A549 (cell line): Measurements from ENCODE around the gene RERE. TPM values are rescaled to one million over a fixed set of nuclear protein-coding genes. Genes with fewer than 3 reads are reported as not detected.

ENCODE experiments used
- ATAC-seq, 2 experiments: fragments of 200-7000 bp in 1 of 2; fragments of >200 bp in 1 of 2; cut with Nextera tagmentation in 1 of 2; cut with Tn5 transposase in 1 of 2; 3 replicates each; pipeline versions ENCODE4 v1.8.0 to v1.9.1; 2018 to 2020; ENCODE audit warnings: mild to moderate bottlenecking in 1 of 2, moderate library complexity in 1 of 2
- CTCF ChIA-PET: fragments of 300-600 bp; sonication (Branson Sonifier 250); formaldehyde crosslinking; extraction: SDS; loops from one replicate; lab custom pipeline; 2021; ENCODE audit warnings: antibody characterized with exemption, inconsistent platforms; lab: Yijun Ruan, JAX
- POLR2A ChIA-PET: fragments of 350-600 bp; formaldehyde crosslinking; extraction: SDS; loops from one replicate; lab custom pipeline; 2021; ENCODE audit warnings: antibody characterized with exemption, inconsistent platforms; lab: Yijun Ruan, JAX
- DNase-seq, 2 experiments: peaks; one replicate each; pipeline versions ENCODE4 v3.0.0 to v3.0.0-alpha.2; 2011 to 2016; ENCODE audit warnings: low read depth in 1 of 2, low spot score in 1 of 2
- FAIRE-seq: peaks from 2 replicates; lab custom pipeline; 2011; peaks lifted over from hg19 to GRCh38; lab: Jason Lieb, UNC
- H3K27ac ChIP-seq, 2 experiments: fragments of >200 bp; sonication (Bioruptor Twin); formaldehyde crosslinking; 3 replicates each; pipeline ENCODE4 v1.5.1; 2016 to 2017
- H3K4me1 ChIP-seq: fragments of >200 bp; sonication (Bioruptor Twin); formaldehyde crosslinking; 3 replicates; pipeline ENCODE4 v1.6.1; 2016
- H3K4me2 ChIP-seq: fragments of >200 bp; sonication (Bioruptor Twin); formaldehyde crosslinking; 3 replicates; pipeline ENCODE4 v1.6.1; 2016
- H3K4me3 ChIP-seq: fragments of >200 bp; sonication (Bioruptor Twin); formaldehyde crosslinking; 3 replicates; pipeline ENCODE4 v1.5.1; 2016
- H3K9me3 ChIP-seq: fragments of >200 bp; sonication (Bioruptor Twin); formaldehyde crosslinking; 3 replicates; pipeline ENCODE4 v1.6.1; 2016
- ATOH8 ChIP-seq: fragments of 250-450 bp; sonication (Bioruptor Pico); IDR thresholded peaks from 2 replicates; pipeline ENCODE4 v1.5.0; 2020; ENCODE audit warnings: low read depth, mild to moderate bottlenecking, moderate library complexity
- CBX2 ChIP-seq: fragments of 200-600 bp; sonication (generic); IDR thresholded peaks from 2 replicates; pipeline ENCODE4 v1.6.1; 2016; ENCODE audit warnings: low read depth, mild to moderate bottlenecking, borderline replicate concordance
- EHF ChIP-seq: fragments of 250-450 bp; sonication (Bioruptor Pico); IDR thresholded peaks from 2 replicates; pipeline ENCODE4 v1.5.0; 2020; ENCODE audit warnings: mild to moderate bottlenecking
- EHMT2 ChIP-seq: fragments of 200-600 bp; sonication (generic); IDR thresholded peaks from 2 replicates; pipeline ENCODE4 v1.6.1; 2016; ENCODE audit warnings: antibody characterized with exemption, low read depth, mild to moderate bottlenecking, moderate library complexity
- EP300 ChIP-seq, 2 experiments: fragments of >200 bp; sonication (Bioruptor Twin); formaldehyde crosslinking; IDR thresholded peaks; 2 replicates in 1 of 2; 3 replicates in 1 of 2; pipeline ENCODE4 v1.6.1; 2016 to 2017
- ESRRA ChIP-seq: fragments of 150-350 bp; IDR thresholded peaks from 2 replicates; pipeline ENCODE4 v1.6.1; 2014; ENCODE audit warnings: mild to moderate bottlenecking, low read length, borderline replicate concordance
- FOSB ChIP-seq: fragments of 250-450 bp; sonication (Bioruptor Pico); IDR thresholded peaks from 2 replicates; pipeline ENCODE4 v1.5.0; 2020; ENCODE audit warnings: mild to moderate bottlenecking, moderate library complexity
- FOSL2 ChIP-seq, 2 experiments: fragments of 450-650 bp in 1 of 2; fragments of >200 bp in 1 of 2; sonication (Bioruptor Twin) in 1 of 2; formaldehyde crosslinking; IDR thresholded peaks; 2 replicates each; pipeline versions ENCODE4 v1.5.0 to v1.6.1; 2016 to 2020; ENCODE audit warnings: mild to moderate bottlenecking in 1 of 2, moderate library complexity in 1 of 2
- HDAC2 ChIP-seq: fragments of 200-600 bp; sonication (generic); IDR thresholded peaks from 2 replicates; pipeline ENCODE4 v1.6.1; 2016
- HEYL ChIP-seq: fragments of 250-450 bp; sonication (Bioruptor Pico); IDR thresholded peaks from 2 replicates; pipeline ENCODE4 v1.8.0; 2021; ENCODE audit warnings: mild to moderate bottlenecking, moderate library complexity
- HOXB13 ChIP-seq: fragments of 250-450 bp; sonication (Bioruptor Pico); IDR thresholded peaks from 2 replicates; pipeline ENCODE4 v1.5.0; 2020; ENCODE audit warnings: low read depth, mild to moderate bottlenecking, moderate library complexity
- JUN ChIP-seq, 2 experiments: fragments of >200 bp; sonication (Bioruptor Twin); formaldehyde crosslinking; IDR thresholded peaks; 2 replicates in 1 of 2; 3 replicates in 1 of 2; pipeline ENCODE4 v1.6.1; 2016 to 2017
- KDM5A ChIP-seq: fragments of 200-600 bp; sonication (generic); IDR thresholded peaks from 2 replicates; pipeline ENCODE4 v1.6.1; 2016; ENCODE audit warnings: antibody characterized with exemption, mild to moderate bottlenecking
- MAFK ChIP-seq: fragments of 450-650 bp; IDR thresholded peaks from 2 replicates; pipeline ENCODE4 v1.6.1; 2014; ENCODE audit not compliant: partially characterized antibody
- MAZ ChIP-seq: fragments of 150-350 bp; IDR thresholded peaks from 2 replicates; pipeline ENCODE4 v1.6.1; 2014; ENCODE audit warnings: antibody characterized with exemption, low read depth, low read length, borderline replicate concordance
- MYC ChIP-seq: IDR thresholded peaks from 2 replicates; pipeline ENCODE4 v1.6.1; 2012; ENCODE audit warnings: mild to moderate bottlenecking, inconsistent platforms, low read length, improper control_type of control experiment, borderline replicate concordance
- NPAS2 ChIP-seq: fragments of 250-450 bp; sonication (Bioruptor Pico); IDR thresholded peaks from 2 replicates; pipeline ENCODE4 v1.8.0; 2022; ENCODE audit warnings: mild to moderate bottlenecking, moderate library complexity, borderline replicate concordance
- RAD21 ChIP-seq, 2 experiments: fragments of >200 bp in 1 of 2; sonication (Bioruptor Twin) in 1 of 2; formaldehyde crosslinking in 1 of 2; IDR thresholded peaks in 1 of 2; conservative IDR thresholded peaks in 1 of 2; 2 replicates in 1 of 2; 3 replicates in 1 of 2; pipeline ENCODE4 v1.6.1; 2012 to 2018; ENCODE audit warnings: inconsistent platforms in 1 of 2
- TFCP2L1 ChIP-seq: fragments of 250-450 bp; sonication (Bioruptor Pico); IDR thresholded peaks from 2 replicates; pipeline ENCODE4 v1.5.0; 2021; ENCODE audit warnings: mild to moderate bottlenecking
- TP53 ChIP-seq: fragments of 250-450 bp; sonication (Bioruptor Pico); IDR thresholded peaks from 2 replicates; pipeline ENCODE4 v1.5.0; 2021; ENCODE audit warnings: mild to moderate bottlenecking, moderate library complexity
- ZC3H11A ChIP-seq: fragments of 450-650 bp; IDR thresholded peaks from 2 replicates; pipeline ENCODE4 v1.6.1; 2014; ENCODE audit warnings: antibody characterized with exemption, mild to moderate bottlenecking
- ZFP36 ChIP-seq: fragments of 450-650 bp; IDR thresholded peaks from 2 replicates; pipeline ENCODE4 v1.6.1; 2014; ENCODE audit warnings: borderline replicate concordance; ENCODE audit not compliant: partially characterized antibody
- ZNF302 ChIP-seq: fragments of 250-450 bp; sonication (Bioruptor Pico); IDR thresholded peaks from 2 replicates; pipeline ENCODE4 v1.9.0; 2021; ENCODE audit warnings: inconsistent platforms, mild to moderate bottlenecking, moderate library complexity
- whole genome bisulfite sequencing: methylation state at CpG from one replicate; pipeline ENCODE4 v1.1.6; 2017; ENCODE audit errors: missing lambda C conversion rate; 5-methylcytosine and 5-hydroxymethylcytosine counted together
- polyA plus RNA-seq, 4 experiments: library from polyadenylated mRNA; depleted of rRNA in 3 of 4; stranded (reverse); fragments of >200 nt; fragmentation: RNase III in 1 of 4; extraction: RNeasy Plus Mini Kit Qiagen cat#74134 plus additional on column Dnase treatment in 1 of 4; gene quantifications; 2 replicates in 3 of 4; 3 replicates in 1 of 4; pipeline ENCODE4 v1.2.3, GENCODE V29; 2011 to 2017
- TF ChIP-seq, protein P1 (sequence below): fragments of >200 bp; sonication (Bioruptor Twin); formaldehyde crosslinking; IDR thresholded peaks from 3 replicates; pipeline ENCODE4 v1.5.1; 2016
- TF ChIP-seq, protein P2 (sequence below): fragments of >200 bp; sonication (Bioruptor Twin); formaldehyde crosslinking; IDR thresholded peaks from 2 replicates; pipeline ENCODE4 v1.6.1; 2016

The RERE gene
- polyA plus RNA-seq, 2 of the 4 experiments (the other 2 are of a cell fraction) = 12.6 to 28.6 TPM

DNA sequence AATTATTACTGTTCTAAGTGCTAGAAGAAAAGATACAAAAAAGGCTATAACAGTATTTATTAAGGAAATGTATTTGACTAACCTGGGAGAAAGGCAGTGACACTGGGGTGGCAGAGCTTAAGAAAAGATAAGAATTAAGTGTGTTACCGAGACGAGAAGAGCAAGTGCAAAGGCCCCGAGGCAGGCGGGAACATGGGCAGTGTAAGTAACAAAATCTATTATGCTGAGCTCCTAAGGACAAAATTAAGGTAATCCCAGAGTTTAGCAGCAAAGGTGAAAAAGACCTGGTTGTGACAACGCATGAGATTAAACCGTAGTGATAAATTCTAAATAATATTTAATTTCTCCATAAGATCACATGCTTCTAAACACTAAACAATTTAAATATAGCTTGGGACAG, 167.6 kb downstream of the RERE start:
- Histone ChIP-seq H3K9me3 (no peaks in the 10 kb centered on the region), H3K4me1 (peaks cover 8% of the 10 kb centered on the region; the same call in 2 of the 3 replicates), H3K27ac (no peak overlapping the region), H3K4me3 (no peak overlapping the region), H3K4me2 (no peak overlapping the region)
- 88% methylated on average over 6 of the region's 6 CpGs for WGBS
- TF ChIP-seq ATOH8 (CRISPR knock-in tag) = no peak
- no peak for TF ChIP-seq ZNF302 (CRISPR knock-in tag)
- TF ChIP-seq JUN (IDR thresholded peaks at IDR 0.05) = no peak
- TF ChIP-seq FOSB (CRISPR knock-in tag) = no peak
- no peak for TF ChIP-seq ZC3H11A
- no peak for TF ChIP-seq MAZ
- TF ChIP-seq MYC = no peak
- TF ChIP-seq EHMT2 = no peak
- TF ChIP-seq HDAC2 = no peak
- no peak for TF ChIP-seq EHF (CRISPR knock-in tag)
- no peak for TF ChIP-seq HOXB13 (CRISPR knock-in tag)
- TF ChIP-seq, protein P1, sequence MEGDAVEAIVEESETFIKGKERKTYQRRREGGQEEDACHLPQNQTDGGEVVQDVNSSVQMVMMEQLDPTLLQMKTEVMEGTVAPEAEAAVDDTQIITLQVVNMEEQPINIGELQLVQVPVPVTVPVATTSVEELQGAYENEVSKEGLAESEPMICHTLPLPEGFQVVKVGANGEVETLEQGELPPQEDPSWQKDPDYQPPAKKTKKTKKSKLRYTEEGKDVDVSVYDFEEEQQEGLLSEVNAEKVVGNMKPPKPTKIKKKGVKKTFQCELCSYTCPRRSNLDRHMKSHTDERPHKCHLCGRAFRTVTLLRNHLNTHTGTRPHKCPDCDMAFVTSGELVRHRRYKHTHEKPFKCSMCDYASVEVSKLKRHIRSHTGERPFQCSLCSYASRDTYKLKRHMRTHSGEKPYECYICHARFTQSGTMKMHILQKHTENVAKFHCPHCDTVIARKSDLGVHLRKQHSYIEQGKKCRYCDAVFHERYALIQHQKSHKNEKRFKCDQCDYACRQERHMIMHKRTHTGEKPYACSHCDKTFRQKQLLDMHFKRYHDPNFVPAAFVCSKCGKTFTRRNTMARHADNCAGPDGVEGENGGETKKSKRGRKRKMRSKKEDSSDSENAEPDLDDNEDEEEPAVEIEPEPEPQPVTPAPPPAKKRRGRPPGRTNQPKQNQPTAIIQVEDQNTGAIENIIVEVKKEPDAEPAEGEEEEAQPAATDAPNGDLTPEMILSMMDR = no peak
- TF ChIP-seq, protein P2, sequence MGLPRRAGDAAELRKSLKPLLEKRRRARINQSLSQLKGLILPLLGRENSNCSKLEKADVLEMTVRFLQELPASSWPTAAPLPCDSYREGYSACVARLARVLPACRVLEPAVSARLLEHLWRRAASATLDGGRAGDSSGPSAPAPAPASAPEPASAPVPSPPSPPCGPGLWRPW = no peak
- TF ChIP-seq ESRRA = no peak
- TF ChIP-seq HEYL = no peak
- no peak for TF ChIP-seq FOSL2 (IDR thresholded peaks at IDR 0.05)
- TF ChIP-seq FOSL2 (CRISPR knock-in tag; IDR thresholded peaks at IDR 0.05) = no peak
- CTCF ChIA-PET = interaction anchor here (0.6 to 0.8 kb wide), 2 partner anchors 22 to 66 kb away, joined by 3 read pairs; no protein-coding TSS in a partner anchor
- POLR2A ChIA-PET = no interaction called here
- FAIRE-seq (no peak), ATAC-seq (no peak), DNase-seq (no peak)

DNA sequence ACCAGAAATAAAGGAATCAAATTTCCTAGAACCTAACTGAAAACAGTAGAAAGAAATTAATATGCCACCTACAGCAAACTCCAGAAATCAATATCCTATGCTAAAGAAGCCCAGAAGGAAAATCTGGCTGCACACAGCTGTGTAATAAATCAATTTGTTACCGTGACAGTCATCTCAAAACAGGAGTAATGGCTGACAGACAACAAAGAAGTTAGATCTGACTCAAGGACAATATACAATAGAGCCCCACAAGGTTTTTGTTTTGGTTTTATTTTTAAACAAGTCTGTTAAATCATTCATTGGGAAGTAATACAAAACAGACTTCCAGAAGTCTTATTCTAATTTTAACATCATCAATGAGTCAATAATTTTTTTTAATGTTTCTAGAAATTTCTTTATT, 168.4 kb downstream of the RERE start:
- no peaks in the 10 kb centered on the region for H3K9me3 ChIP-seq
- TF ChIP-seq ESRRA (no peak), KDM5A (no peak), TP53 (CRISPR knock-in tag) (no peak), ZFP36 (no peak), MAFK (no peak), CBX2 (no peak), EP300 (IDR thresholded peaks at IDR 0.05) (no peak), NPAS2 (CRISPR knock-in tag) (no peak), TFCP2L1 (CRISPR knock-in tag) (no peak), FOSL2 (IDR thresholded peaks at IDR 0.05) (no peak), FOSL2 (CRISPR knock-in tag; IDR thresholded peaks at IDR 0.05) (no peak), ZNF302 (CRISPR knock-in tag) (no peak), ATOH8 (CRISPR knock-in tag) (no peak), RAD21 (conservative IDR thresholded peaks at IDR 0.05 in 1 of 2, IDR thresholded peaks at IDR 0.05 in 1 of 2) (no peak)
- CTCF ChIA-PET = no interaction called here
- 86% methylated on average over 1 of the region's 1 CpG for WGBS
- no peak overlapping the region for H3K27ac ChIP-seq
- no peak for DNase-seq
- ATAC-seq = no peak
- peaks cover 17% of the 10 kb centered on the region for H3K4me1 ChIP-seq
- no peak overlapping the region for H3K4me3 ChIP-seq
- POLR2A ChIA-PET = no interaction called here
- FAIRE-seq = no peak
- H3K4me2 ChIP-seq = no peak overlapping the region
